Esophagus muscularis mucosa (tissue), 4 donors: ENCODE measurements around the gene TMEM106B. TPM values are rescaled to one million over a fixed set of nuclear protein-coding genes. Genes with fewer than 3 reads are reported as not detected.

ENCODE experiments used
- DNase-seq: peaks from one replicate; pipeline ENCODE4 v3.0.0-alpha.2; 2017; ENCODE audit errors: extremely low spot score
- H3K27ac ChIP-seq, 4 donors: fragments of 200-600 bp; sonication (generic); replicated peaks in 1 of 4; 1 replicate in 3 of 4; 2 replicates in 1 of 4; pipeline ENCODE4 v1.5.1; 2016 to 2019; ENCODE audit warnings: mild to moderate bottlenecking in 1 of 4
- H3K27me3 ChIP-seq, 4 donors: fragments of 200-600 bp; sonication (generic); one replicate each; pipeline versions ENCODE4 v1.5.1 to v1.6.0; 2016 to 2019
- H3K36me3 ChIP-seq, 4 donors: fragments of 200-600 bp; sonication (generic); one replicate each; pipeline ENCODE4 v1.5.1; 2016 to 2019
- H3K4me1 ChIP-seq, 4 donors: fragments of 200-600 bp; sonication (generic); one replicate each; pipeline ENCODE4 v1.5.1; 2016 to 2019
- H3K4me3 ChIP-seq, 4 donors: fragments of 200-600 bp; sonication (generic); 1 replicate in 2 of 4; 2 replicates in 2 of 4; pipeline ENCODE4 v1.5.1; 2016 to 2019; ENCODE audit warnings: mild to moderate bottlenecking in 4 of 4, moderate library complexity in 1 of 4
- H3K9me3 ChIP-seq, 4 donors: fragments of 200-600 bp; sonication (generic); 1 replicate in 3 of 4; 2 replicates in 1 of 4; pipeline ENCODE4 v1.5.1; 2016 to 2019
- EP300 ChIP-seq: sonication (generic); formaldehyde crosslinking; IDR thresholded peaks from one replicate; pipeline ENCODE4 v1.6.1; 2017; ENCODE audit warnings: antibody characterized with exemption
- POLR2A ChIP-seq: fragments of 450-650 bp; IDR thresholded peaks from one replicate; pipeline ENCODE4 v1.6.1; 2017; ENCODE audit warnings: antibody characterized with exemption, moderate library complexity, mild to moderate bottlenecking, low read depth
- POLR2AphosphoS5 ChIP-seq, 2 donors: sonication (generic); formaldehyde crosslinking; IDR thresholded peaks; one replicate each; pipeline ENCODE4 v1.6.1; 2017; ENCODE audit warnings: antibody characterized with exemption in 2 of 2
- WGBS: methylation state at CpG from one replicate; pipeline ENCODE4 v1.1.5; 2018; 5-methylcytosine and 5-hydroxymethylcytosine counted together
- intact Hi-C: fragments of 100-400 bp; cut with DNase I; formaldehyde crosslinking; loops from one replicate; pipeline ENCODE4 v1.15.1; 2023
- total RNA-seq, 4 donors: library from RNA; depleted of rRNA; stranded (reverse); fragments of >200 nt; gene quantifications; one replicate each; pipeline versions ENCODE4 v1.1.0 to v1.2.1, GENCODE V29; 2016
- TF ChIP-seq, protein P1 (sequence below), 3 experiments: fragments of 200-600 bp in 2 of 3; fragments of 450-650 bp in 1 of 3; sonication (generic) in 2 of 3; IDR thresholded peaks; one replicate each; pipeline ENCODE4 v1.5.1; 2017 to 2019; ENCODE audit warnings: antibody characterized with exemption in 3 of 3, mild to moderate bottlenecking in 2 of 3, moderate library complexity in 1 of 3

TMEM106B gene
- total RNA-seq, 4 donors from 2014 or later = 39.3 to 49.8 (median 44.1) TPM

- intact Hi-C loops = no loop called here
- no peak for TF ChIP-seq EP300
- TF ChIP-seq, protein P1, sequence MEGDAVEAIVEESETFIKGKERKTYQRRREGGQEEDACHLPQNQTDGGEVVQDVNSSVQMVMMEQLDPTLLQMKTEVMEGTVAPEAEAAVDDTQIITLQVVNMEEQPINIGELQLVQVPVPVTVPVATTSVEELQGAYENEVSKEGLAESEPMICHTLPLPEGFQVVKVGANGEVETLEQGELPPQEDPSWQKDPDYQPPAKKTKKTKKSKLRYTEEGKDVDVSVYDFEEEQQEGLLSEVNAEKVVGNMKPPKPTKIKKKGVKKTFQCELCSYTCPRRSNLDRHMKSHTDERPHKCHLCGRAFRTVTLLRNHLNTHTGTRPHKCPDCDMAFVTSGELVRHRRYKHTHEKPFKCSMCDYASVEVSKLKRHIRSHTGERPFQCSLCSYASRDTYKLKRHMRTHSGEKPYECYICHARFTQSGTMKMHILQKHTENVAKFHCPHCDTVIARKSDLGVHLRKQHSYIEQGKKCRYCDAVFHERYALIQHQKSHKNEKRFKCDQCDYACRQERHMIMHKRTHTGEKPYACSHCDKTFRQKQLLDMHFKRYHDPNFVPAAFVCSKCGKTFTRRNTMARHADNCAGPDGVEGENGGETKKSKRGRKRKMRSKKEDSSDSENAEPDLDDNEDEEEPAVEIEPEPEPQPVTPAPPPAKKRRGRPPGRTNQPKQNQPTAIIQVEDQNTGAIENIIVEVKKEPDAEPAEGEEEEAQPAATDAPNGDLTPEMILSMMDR (IDR thresholded peaks at IDR 0.05) = no peak
- no peak for TF ChIP-seq POLR2A
- no peak for TF ChIP-seq POLR2AphosphoS5 (IDR thresholded peaks at IDR 0.05)
- Histone ChIP-seq H3K27me3 (no peaks in the 10 kb centered on the region), H3K9me3 (no peaks in the 10 kb centered on the region), H3K4me1 (no peaks in the 10 kb centered on the region), H3K4me3 (no peak overlapping the region), H3K36me3 (no peaks in the 10 kb centered on the region), H3K27ac (no peak overlapping the region)
- no peak for DNase-seq
- WGBS = 49% methylated on average over 2 of the region's 2 CpGs
Measured at GRCh38 chr7:12244694-12245093, 33.6 kb downstream of the TMEM106B start.

GRCh38 chr7:12249706-12250105, 38.6 kb downstream of the TMEM106B start:
- Histone ChIP-seq H3K9me3 (peaks cover 0 to 6% (median 2%) of the 10 kb centered on the region in 4 donors), H3K36me3 (no peaks in the 10 kb centered on the region), H3K27ac (no peak overlapping the region), H3K4me1 (no peaks in the 10 kb centered on the region), H3K4me3 (no peak overlapping the region), H3K27me3 (no peaks in the 10 kb centered on the region)
- intact Hi-C loops = no loop called here
- WGBS = 66% methylated on average over 3 of the region's 3 CpGs
- DNase-seq = no peak
- no peak for TF ChIP-seq EP300
- TF ChIP-seq POLR2AphosphoS5 (IDR thresholded peaks at IDR 0.05) = no peak
- TF ChIP-seq, protein P1 (IDR thresholded peaks at IDR 0.05) = no peak

DNA sequence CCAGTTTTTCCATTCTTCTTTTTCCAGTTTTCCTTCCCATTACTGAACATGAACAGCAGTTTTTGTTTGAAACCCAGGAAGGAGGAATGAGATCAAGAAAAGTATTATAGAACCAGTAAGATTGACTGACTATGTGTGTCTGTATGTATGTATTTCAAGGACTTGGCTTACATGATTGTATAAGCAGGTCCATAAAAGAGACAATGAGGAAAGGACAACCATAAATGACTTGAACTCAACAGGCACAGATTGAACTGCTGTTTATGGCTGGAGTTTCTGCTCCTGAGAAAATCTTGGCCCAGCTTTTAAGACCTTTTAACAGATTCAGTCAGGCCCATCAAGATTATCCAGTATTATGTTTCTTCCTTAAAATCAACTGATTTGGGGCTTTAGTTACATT, 39.1 kb downstream of the TMEM106B start:
- peaks cover 0 to 6% (median 2%) of the 10 kb centered on the region in 4 donors for H3K9me3 ChIP-seq
- H3K27me3 ChIP-seq = no peaks in the 10 kb centered on the region
- no peaks in the 10 kb centered on the region for H3K4me1 ChIP-seq
- no peak overlapping the region for H3K4me3 ChIP-seq
- intact Hi-C loops = no loop called here
- H3K27ac ChIP-seq = no peak overlapping the region
- no peaks in the 10 kb centered on the region for H3K36me3 ChIP-seq
- TF ChIP-seq POLR2AphosphoS5 (IDR thresholded peaks at IDR 0.05) = no peak
- TF ChIP-seq, protein P1 (IDR thresholded peaks at IDR 0.05) = no peak
- no peak for TF ChIP-seq EP300
- TF ChIP-seq POLR2A = no peak
- no peak for DNase-seq

- Histone ChIP-seq H3K27ac (no peak overlapping the region), H3K4me3 (no peak overlapping the region), H3K36me3 (no peaks in the 10 kb centered on the region), H3K9me3 (peaks cover 0 to 6% (median 2%) of the 10 kb centered on the region in 4 donors), H3K4me1 (no peaks in the 10 kb centered on the region), H3K27me3 (no peaks in the 10 kb centered on the region)
- WGBS = 69% methylated on average over 2 of the region's 2 CpGs
- TF ChIP-seq POLR2AphosphoS5 (IDR thresholded peaks at IDR 0.05) (no peak), EP300 (no peak), POLR2A (no peak)
- TF ChIP-seq, protein P1 (IDR thresholded peaks at IDR 0.05) = no peak
- intact Hi-C loops = no loop called here
- DNase-seq = no peak
Measured at GRCh38 chr7:12256090-12256489, 45.0 kb downstream of the TMEM106B start.

DNA sequence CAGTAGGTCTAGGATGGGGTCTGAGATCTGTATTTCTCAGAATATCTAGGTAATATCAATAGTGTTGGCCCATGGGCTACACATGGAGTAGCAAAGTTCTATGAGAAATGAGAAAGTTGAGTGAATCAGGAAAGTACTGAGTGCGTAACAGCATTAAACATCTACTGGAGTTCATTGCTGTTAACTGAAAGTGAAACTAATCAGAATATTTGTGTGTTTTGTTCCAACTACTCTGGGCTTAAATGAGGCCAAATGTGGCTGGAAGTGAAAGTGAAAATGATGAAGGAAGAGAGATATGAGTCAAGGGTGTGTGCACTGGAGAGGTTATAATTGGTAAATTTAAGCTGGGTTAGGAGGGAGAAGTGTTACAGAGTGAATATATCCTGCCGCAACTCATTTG, 46.5 kb downstream of the TMEM106B start:
- TF ChIP-seq, protein P1 (IDR thresholded peaks at IDR 0.05) = no peak
- TF ChIP-seq POLR2AphosphoS5 (IDR thresholded peaks at IDR 0.05) = no peak
- TF ChIP-seq POLR2A = no peak
- TF ChIP-seq EP300 = no peak
- no peak for DNase-seq
- Histone ChIP-seq H3K4me3 (no peak overlapping the region), H3K4me1 (no peaks in the 10 kb centered on the region), H3K27ac (no peak overlapping the region), H3K36me3 (no peaks in the 10 kb centered on the region), H3K9me3 (peaks cover 0 to 6% (median 0%) of the 10 kb centered on the region in 4 donors), H3K27me3 (no peaks in the 10 kb centered on the region)
- WGBS = 79% methylated on average over 2 of the region's 2 CpGs
- intact Hi-C loops = no loop called here
